HT1080 (cell line): ENCODE measurements around the gene GRIN2A. TPM values are rescaled to one million over a fixed set of nuclear protein-coding genes. Genes with fewer than 3 reads are reported as not detected.

Source experiments
- DNase-seq: peaks from one replicate; pipeline ENCODE4 v3.0.0-alpha.2; 2015; ENCODE audit warnings: low read depth
- total RNA-seq: library from RNA; depleted of rRNA; stranded (reverse); fragments of >200 nt; shearing (Covaris generic); gene quantifications from 2 replicates; pipeline ENCODE4 v1.2.3, GENCODE V29; 2014

GRIN2A gene
- total RNA-seq, 1 experiment from 2014 or later: not detected

DNA sequence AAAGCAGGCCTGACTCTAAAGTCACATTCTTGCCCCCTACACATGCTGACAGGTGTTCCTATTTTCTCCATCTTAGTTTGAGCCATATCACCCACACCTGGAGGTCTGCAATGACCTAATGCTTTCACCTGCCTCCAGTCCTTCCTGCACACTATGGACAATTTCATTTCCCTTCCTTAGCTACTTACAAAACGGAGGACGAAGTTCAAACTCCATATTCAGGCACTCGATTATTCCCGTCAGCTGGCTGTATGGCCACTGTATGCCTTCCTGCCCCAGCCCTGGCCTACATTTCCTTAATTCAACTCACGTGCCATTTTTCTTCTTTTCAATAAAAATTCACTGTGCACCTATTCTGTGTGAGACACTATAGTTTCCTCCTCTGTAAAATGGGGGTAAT is 44.9 kb downstream of the GRIN2A start:
- DNase-seq: no peak

DNA sequence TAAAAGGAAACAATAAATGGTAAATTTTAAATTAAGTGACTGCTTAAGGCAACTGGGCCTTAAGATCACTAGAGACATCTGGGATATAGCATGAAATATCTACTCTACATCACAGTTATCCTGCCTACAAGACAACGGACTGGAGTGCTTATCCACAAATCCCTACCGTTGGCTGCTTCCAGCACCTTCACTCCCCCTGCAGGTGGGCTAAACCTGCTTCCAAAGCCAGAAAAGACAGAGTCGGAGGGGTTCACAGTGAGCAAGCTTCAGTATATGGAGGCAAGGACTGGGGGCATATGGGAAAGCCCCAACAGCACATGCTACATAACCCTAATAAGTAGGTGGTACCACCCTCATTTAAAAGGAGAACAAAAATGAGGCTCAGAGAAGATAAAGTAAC is 45.3 kb downstream of the GRIN2A start:
- no peak for DNase-seq

DNA sequence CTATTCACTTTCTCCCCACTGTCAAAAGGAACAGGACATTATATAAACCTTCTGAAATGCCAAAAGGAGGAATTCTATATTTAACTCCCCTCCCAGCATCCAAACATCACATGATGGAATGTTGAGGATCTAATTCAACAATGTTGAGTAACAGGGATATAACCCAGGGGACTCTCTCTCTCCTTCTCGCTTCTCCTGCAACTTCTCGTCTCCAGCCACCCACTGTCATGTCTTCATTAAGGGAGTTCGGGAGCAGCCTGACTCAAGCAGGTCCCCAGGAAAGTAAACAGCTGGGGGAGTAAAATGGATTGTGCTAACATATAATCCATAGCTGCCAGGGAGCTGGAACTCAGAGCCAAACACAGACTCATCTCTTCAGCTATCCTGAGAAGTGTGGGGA is 51.7 kb downstream of the GRIN2A start:
- DNase-seq: no peak

DNA sequence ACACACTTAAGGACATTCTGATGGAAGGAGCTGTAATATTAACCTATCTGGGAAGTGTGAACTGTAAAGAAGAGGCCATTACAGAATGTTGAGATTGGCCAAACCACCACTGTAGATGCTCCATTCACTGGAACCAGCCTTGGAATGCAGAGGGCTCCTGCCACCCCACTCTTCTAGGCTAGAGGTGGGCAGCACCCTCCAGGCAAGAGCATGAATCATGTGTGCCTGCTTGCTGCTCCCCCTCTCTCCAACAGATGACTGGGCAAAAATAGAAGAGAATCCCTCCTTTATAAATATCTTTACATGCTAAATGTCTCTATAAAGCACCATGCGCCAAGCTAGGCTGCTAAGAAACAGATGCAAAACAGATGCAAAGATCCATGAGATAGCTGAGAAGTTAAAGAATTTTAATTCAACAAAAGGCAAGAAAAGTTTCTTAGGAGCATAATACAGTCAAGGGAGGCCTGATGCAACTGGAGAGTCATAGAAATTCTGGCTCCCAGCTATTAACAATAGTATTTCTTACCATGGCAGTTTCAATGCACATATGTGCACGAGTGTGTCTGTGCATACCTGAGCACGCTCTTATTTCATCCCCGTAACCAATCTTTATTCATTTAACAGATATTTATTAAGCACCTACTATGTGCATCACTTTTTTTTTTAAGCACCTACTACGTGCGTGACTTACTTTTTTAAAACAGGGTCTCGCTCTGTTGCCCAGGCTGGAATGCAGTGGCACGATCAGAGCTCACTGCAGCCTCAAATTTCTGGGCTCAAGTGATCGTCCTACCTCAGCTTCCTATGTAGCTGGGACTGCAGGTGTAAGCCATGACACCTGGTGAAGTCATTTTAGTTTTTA is 53.6 kb downstream of the GRIN2A start:
- no peak for DNase-seq

DNA sequence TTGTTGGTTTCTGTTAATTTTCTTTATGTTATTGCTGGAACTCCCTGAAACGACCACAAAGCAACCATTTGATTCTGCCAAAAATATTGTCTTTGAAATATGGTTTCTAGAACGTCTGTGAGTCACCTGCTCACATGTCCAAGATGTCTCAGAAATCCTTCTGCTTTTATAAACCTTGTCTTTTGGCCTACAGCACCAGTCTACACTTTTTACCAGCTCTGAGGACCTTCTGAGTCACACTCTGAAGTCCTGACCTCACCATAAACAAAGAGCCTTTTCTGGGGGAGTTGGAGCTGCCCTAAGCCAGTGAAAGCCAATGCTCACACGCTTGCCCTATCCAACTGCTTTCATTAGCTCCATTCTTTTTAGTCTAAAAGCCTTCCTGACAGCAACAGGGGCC is 55.5 kb downstream of the GRIN2A start:
- peak; percentile 76 for DNase-seq

DNA sequence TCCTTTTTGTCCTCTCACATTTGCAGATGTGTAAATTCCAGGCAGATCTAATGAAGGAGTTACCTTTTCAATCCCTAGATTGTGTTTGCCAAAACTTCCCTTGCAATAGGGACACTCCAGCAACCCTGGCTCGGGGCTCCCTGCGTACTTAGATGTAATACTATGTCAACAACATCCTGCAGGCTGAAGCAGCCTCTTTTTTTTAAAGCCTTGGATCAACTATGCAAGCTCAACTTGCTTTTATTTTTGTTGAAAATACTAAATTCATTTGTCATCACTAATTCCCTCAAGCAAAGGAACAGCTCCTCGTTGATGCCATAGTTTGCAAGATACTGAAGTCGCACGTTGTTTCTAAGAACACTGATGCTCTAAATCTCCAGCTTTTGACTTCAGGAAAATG is 59.1 kb downstream of the GRIN2A start:
- DNase-seq: no peak

DNA sequence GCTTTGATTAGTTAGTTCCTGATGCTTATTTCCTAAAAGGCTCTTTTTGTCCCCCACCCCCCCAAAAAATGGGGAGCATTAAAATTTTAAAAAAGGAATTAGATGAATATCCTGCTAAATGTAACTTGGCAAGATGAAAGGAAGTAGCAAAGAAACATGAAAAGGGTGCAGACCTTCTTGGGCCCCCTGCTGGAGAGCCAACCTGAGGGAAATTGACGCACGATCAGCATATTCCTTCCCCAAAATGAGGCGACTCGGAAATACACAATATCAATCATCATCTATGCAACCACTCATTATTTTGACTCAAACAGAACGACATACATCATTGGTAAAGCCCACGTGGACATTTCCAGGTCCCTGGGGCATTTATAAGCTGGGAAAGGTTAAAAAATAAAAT is 59.7 kb downstream of the GRIN2A start:
- DNase-seq: no peak

DNA sequence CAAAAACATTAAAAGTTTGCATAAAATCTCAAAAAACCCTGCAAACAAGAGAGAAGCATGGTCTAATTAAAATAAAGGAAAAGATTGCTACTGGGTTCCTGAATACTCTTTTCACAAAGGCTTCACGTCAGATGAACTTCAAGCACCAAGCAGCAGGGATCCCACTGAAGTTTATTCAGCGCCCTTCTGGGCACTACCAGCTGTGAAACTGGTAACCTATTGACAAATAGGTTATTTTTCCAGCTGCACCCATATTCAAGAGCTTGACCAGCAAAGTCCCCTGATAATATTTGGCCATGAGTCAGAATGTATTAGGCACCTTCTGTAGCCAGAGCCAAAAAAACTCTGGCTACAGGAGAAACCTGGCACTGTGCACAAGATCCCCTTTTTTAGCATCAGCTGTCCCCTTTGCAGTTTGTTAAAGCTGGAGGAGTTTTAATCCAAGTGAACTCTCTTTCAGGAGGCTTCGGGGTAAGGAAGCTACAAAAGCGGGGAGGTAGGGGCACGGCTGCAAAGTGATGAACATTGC is 60.3 kb downstream of the GRIN2A start:
- DNase-seq: no peak

DNA sequence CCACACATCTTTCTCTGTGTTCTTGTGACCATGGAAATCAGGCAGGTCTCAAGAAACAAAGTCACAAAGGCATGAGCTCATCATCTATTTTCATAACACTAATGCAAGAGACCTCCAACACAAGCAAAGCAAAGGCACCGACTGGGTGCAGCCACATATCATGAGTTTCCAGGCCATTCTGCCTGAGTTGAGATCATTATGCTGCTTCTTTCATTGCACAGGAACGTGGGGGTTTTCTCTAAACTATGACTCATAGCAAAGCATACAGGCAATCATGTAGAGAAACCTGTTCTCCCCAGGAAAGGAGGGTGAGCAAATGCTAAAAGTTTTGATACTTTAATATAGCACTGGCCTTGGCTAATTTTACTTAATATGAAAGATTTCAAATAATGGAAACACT is 60.7 kb downstream of the GRIN2A start:
- DNase-seq: peak; percentile 30

DNA sequence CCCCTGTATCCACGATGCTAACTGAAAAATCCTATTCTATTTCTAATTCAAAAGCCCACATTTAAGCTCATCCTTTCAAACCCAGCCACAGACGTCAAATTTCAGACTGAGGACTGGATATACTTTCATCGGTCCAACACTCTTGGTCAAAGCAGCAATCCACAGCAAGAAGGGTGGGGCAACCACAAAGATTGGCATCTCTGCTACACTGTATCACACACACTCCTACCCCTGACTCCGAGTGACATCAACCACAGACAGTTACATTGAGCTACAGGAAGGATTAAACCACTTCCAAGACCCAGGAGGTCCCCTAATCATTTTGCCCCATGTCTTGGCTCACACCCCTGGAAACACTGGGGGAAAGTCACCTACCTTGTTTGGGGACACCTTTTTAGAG is 61.3 kb downstream of the GRIN2A start:
- DNase-seq: no peak

DNA sequence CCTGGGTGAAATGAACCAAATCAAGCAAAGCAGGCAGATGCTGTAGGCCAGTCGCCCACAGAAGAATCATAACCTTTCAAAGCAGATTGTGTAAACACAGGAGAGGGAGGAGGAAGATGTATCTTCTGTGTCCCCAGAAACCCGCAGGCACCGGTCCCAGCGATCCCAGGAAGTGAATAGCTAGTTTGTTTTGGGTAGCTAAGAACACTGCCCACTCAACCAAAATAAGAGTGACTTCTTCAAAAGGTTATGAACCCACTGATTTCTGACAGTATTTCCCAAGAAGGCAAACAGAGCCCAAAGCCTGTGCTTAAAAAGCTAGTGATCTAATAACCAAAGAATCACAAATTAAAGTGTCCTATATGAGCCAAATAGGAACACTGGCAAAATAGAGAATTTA is 67.8 kb downstream of the GRIN2A start:
- DNase-seq: no peak

DNA sequence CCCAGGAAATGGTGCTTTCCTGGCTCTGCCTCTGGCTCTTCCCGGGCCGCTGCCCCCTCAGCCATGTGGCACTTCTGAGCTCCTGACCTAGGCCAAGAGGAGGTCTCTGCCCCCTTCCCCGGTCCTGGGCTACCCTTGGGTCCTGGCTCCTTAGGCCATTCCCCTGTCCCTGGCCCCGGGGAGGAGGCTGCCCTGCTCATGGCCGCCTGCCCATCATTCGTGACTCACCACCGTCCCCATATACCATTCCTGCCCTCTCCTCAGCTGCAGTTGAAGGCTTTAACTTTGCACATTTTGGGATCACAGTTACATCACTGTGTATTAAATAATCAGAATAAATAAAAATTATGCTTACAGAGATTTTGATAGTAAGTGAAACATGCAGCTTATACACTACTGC is 69.0 kb downstream of the GRIN2A start:
- DNase-seq: no peak

DNA sequence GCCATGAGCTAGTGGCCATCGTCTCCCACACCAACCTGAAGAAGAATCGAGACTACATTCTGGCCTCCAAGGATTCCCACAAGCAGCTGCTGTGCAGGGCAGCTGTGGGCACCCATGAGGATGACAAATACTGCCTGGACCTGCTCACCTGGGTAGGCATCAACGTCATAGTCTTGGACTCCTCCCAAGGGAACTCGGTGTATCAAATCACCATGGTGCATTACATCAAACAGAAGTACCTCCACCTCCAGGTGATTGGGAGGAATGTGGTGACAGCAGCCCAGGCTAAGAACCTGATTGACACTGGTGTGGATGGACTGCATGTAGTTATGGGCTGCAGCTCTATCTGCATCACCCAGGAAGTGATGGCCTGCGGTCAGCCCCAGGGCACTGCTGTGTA is 70.2 kb downstream of the GRIN2A start:
- no peak for DNase-seq

DNA sequence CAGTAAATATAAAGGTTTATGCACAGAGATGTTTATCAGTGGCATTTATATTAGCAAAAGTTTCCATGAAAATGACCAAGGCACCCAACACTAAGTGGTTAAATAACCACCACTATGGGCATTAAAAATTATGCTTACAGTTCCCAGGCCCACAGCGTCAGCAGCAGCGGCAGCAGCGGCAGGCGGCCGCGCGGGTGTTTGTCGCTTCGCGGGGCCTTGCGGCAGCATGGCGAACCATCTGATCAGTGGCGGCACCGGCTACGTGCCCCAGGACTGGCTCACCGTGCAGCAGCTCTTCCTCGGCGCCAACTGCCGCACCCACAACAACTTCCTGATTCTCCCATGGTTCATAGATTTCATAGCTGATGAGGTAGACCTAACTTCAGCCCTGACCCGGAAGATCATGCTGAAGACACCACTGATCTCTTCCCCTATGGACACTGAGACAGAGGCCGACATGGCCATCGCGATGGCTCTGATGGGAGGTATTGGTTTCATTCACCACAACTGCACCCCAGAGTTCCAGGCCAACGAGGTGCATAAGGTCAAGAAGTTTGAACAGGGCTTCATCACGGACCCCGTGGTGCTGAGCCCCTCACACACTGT is 71.0 kb downstream of the GRIN2A start:
- DNase-seq: no peak

DNA sequence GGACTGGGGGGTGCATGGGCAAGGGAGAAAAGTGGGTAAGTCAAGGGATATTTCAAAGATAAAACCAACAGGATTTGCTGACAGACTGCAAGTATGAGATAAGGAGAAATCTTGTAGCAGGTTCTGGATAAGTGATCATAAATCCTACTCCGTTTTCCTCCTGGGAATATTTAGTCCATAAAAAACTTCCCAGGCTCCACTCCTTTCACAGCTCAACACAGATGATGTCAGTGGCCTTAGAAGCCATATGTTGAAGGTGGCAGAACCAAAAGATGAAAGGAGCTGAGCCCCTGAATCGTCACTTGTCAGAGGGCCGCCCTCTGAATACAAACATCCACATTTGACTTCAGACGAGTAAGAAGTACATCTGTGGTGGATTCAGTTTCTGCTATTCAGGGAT is 71.7 kb downstream of the GRIN2A start:
- no peak for DNase-seq

DNA sequence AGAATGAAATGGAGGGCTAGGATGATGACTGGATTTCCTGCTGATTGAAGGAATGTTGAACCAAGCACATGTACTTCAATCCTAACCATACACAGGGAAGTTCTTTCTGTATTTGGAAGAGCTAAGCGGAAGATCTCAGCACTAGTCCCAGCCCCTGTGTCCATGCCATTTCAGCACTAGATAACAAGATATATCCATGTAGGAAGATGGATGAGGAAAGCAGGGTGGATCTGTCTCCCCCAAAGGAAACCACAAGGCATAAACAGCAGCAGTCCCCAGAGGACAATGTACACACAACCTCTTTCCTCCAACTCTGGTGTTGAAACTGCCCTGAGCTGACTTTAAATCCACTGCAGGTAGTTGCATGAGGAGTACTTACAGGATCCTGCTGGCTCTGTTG is 75.1 kb downstream of the GRIN2A start:
- no peak for DNase-seq

DNA sequence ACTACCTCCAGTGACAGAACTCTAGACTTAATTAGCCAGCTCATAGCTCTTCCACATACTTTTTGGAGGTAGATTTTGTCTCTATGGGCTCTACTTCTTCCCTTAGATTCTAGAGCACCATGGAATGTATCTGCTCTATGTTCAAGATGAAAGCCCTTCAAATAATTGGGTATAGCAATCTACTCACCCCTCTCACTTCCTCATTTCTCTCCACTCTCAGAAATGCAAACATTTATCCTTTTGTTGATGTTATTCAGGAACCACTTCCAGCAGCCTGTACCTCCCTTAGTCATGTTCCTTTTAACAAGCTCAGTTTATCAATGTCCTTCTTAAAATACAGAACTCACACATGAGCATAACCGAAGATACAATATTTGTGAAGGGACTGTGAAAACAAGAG is 78.5 kb downstream of the GRIN2A start:
- no peak for DNase-seq

DNA sequence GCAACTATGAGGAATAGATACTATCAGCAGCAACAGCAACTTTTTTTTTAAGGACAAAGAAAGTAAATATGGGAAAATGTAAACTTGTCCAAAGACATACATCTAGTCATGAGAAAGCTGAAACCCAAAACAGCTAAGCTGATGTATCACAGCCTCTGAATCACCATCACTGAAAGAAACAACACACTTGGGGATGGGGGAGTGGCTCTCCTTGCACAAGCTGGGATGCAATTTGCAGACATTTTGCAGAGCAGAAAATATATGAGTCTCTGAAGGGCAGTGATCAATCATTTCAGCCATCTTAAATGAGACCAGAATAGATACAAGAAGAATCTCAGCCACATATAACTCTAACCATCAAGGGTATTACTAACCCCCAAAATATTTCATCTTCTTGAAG is 79.1 kb downstream of the GRIN2A start:
- DNase-seq: no peak

DNA sequence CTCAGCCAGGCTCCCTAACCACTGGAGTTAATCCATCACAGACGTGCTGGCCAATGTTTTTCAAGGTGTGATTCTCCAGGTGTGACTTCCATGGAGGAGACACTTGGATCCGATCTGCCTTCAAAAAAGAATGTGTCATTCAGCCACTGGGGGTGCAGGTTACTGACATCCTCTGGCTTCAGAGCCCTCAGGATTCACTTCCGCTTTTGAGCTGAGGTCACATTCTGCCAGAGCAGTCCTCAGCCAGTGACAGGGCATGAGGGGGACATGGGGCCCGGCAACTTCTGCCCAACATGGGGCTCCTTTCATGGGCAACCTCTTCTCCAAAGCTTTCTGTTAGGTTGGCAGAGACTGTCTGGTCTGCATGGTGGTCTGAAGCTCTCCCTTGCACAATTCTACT is 81.4 kb downstream of the GRIN2A start:
- DNase-seq: no peak

DNA sequence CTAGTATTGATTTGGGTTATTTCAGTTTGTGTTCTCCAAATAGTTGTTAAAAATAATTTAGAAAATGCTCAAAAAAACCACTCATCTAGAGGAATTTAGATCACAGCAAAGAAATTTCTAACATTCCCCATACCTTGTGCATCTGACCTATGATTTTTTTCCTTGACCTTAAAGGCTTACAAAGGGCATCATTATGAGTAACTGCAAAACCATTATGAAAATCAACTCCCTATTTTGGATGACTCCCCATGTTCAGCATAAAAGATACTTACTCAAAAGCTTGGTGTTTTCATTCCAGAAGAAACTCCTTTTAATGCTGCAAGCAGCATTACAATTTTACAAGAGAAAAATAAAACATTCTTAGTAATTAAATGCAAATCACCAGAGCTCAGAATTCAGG is 83.2 kb downstream of the GRIN2A start:
- DNase-seq: no peak

DNA sequence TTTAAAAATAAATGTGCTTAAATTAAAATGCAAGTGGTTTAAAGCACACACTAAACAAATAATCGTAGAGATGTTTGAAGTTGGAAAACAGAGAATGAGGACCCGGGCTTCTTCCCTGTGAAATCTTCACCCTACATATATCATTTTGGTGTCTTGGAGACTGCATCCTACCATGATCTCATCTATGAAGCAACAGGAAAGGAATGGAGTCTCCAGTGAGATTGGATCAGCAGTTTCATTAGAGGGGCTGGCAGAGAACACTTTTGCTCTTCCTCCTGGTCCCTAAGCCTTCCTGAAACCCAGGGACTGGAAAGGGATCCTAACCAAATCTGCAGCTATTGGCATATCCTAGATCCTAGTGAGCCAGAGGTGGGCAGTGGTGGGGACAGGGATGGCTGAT is 85.0 kb downstream of the GRIN2A start:
- no peak for DNase-seq

DNA sequence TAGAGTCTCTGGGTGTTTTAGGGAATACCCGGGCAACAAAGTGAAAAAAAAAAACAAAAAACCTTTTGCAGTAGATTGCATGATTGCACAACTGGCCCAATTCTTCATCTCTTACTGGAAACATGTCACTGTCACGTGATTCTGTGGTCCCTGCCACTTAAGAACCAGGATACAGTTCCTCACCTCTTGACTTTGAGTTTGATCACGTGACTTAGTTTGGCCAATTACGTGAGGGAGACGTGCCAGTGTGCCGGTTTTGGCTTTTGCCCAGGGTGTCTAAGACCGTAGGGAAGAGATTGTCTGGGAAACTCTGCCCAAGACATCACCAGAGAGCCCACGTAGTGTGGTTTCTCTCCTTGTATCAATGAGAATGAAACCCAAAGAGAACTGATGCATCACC is 88.7 kb downstream of the GRIN2A start:
- DNase-seq: peak; percentile 4

DNA sequence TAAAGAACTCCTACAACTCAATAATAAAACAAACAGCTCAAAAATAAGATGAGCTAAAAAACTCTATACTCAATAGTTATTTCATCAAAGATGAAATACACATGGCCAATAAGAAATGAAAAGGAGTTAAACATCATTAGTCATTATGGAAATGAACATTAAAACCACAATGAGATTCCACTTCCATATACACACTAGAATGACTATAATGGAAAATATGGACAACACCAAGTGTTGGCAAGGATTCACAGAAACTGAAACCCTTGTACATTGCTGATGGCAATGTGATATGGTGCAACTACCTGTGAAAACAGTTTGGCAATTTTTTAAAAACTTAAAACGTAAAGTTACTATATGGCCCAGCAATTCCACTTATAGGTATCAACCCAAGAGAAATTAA is 91.4 kb downstream of the GRIN2A start:
- DNase-seq: peak; percentile 18
